HG03571 (cell line): ENCODE measurements around the gene SCAMP5.
A peak's percentile ranks its signal among the peaks of the same experiment; 100 is the strongest.

Experiments used
- ATAC-seq: cut with Tn5 transposase; IDR thresholded peaks from one replicate; pipeline ENCODE4 v1.9.1; 2021; ENCODE audit not compliant: unreplicated experiment

SCAMP5 gene

DNA sequence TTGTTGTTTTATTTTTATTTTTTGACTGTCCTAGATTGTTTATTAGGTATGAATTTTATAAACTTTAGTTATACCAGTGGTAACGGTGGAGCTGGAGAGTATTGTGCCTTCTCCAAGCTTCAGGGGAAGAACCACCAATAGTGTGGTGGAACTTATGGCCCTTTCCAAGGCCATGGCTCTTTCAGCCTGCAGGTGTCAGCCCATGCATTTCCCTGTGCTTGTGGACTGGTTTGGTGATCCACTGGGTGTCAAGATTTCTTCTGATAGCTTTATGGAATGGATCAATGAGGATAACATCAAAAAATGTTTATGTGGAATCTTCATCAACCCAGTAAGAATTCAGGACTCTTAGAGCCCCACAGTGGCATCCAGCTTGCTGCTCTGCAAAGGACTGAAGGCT is 19.2 kb upstream of the SCAMP5 start:
- ATAC-seq, result no peak

DNA sequence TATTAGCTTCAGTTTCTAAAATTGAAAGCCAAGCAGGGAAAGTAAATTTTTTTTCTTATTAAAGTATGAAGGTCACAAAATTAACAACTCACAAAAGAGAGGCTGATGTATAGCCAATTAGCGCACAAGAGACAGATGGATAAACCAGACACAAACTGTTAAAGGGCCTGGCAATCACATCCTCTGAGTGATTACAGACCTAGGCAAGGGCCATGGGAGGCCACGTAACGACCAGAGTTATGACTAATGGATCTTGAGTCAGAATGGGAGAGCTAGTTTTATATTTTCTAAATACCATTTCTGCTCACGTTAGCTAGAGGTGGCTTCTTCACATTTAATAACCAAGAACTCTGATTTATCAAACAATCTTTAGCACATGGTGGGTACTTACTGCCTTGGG is 17.8 kb upstream of the SCAMP5 start:
- no peak for ATAC-seq

DNA sequence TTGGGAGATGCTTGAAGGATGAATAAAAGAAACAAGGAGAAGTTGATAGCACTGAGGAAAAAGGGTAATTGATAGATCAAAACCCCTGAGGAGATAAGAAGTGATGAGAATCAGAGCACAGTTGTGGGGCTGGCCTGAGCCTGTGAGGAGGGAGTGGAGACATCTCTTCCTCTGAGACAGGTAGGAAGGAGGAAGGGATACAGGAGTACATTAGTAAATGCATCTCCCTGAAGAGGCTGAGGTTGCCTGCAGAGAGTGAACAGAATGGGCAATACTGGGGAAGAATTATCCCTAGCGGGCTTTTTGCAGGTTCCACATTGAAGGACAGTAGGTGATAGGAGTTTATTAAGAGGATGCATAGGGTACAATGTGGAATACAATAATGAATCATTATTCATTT is 17.3 kb upstream of the SCAMP5 start:
- no peak for ATAC-seq

GRCh38 chr15:74978503-74978902 is 16.9 kb upstream of the SCAMP5 start:
- ATAC-seq, result no peak

- ATAC-seq, result no peak
Observed at GRCh38 chr15:74982183-74982582, 13.2 kb upstream of the SCAMP5 start.

- ATAC-seq, result no peak
Observed at GRCh38 chr15:74983725-74984231, 11.6 kb upstream of the SCAMP5 start.

GRCh38 chr15:74988007-74988800 is 7.2 kb upstream of the SCAMP5 start:
- ATAC-seq, result no peak

GRCh38 chr15:74989527-74989926 is 5.8 kb upstream of the SCAMP5 start:
- no peak for ATAC-seq

- no peak for ATAC-seq
Observed at GRCh38 chr15:74992619-74993018, 2.7 kb upstream of the SCAMP5 start.

DNA sequence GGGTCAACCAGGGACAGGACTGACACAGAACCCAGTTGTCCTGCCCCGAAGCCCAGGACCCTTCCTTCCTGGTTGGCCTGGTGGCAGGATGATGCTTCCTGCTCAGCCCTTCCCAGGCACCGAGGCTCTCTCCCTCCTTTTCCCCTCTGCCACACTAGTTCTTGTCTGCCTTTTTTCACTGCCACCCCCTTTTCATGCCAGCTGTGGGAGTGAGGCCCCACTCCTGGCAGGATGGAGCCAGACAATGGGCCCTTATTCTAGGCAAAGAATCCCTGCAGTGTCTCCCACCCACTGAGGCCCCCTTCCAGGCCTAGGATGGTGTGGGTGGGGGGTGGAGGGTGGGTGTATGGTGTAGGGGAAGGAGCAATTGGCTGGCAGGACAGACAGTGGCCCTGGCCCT is 1.1 kb upstream of the SCAMP5 start:
- no peak for ATAC-seq

DNA sequence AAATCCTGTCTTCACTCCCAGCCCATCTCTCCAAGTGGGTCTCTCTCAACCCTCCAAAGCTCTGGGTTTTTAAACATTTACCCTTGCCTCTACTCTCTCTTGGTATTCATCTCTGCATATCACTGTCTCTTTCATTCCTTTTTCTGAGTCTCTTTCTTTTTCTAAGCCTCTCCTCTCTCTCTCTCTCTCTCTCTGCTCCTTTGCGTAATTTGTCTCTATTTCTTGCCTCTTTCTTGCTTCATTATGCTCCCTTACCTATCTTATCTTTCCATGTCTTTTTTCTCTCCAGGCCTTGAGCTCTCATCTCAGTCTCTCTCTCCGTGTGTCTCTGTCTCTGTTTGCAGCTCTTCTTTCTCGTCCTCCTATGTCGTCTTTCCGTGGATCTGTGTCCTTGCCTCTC is 678 bp upstream of the SCAMP5 start:
- ATAC-seq, result no peak

- ATAC-seq, result no peak
Observed at GRCh38 chr15:74995779-74996765, 709 bp downstream of the SCAMP5 start.

DNA sequence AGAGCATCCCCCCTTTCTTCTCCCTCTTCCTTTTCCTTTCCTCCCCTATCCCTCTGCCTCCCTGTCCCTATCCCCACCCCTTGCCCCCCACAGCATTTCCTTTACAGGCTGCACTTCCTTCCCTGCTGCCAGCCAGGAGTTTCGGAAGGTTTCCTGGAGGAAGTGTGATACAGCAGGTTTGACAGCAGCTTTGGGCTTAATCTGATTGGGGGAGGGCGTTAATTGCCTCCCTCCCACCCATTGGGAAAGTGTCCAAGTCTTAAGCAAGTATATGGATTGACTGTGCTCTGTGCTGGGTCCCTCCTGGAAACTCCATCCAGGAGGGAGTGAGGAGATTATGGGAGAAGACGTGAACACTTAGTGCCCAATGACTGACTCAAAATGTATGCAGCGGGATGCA is 1.8 kb downstream of the SCAMP5 start:
- ATAC-seq, result no peak

GRCh38 chr15:74997543-74997942 is 2.2 kb downstream of the SCAMP5 start:
- ATAC-seq, result no peak

DNA sequence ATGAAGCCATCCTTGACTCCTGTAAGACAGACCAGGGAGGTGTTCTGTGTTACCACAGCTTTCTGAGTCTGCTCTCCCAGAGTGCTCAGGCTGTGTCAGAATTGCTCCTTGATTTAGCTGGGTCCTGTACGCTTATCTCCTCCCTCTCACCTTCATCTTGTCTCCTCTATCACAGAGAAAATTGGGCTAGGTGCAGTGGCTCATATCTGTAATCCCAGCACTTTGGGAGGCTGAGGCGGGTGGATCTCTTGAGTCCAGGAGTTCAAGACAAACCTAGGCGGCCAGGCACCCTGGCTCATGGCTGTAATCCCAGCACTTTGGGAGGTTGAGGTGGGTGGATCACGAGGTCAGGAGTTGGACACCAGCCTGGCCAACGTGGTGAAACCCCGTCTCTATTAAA is 5.9 kb downstream of the SCAMP5 start:
- ATAC-seq, result no peak

- no peak for ATAC-seq
Observed at GRCh38 chr15:75002398-75002797, 7.0 kb downstream of the SCAMP5 start.

GRCh38 chr15:75007216-75007615 is 11.9 kb downstream of the SCAMP5 start:
- no peak for ATAC-seq

GRCh38 chr15:75008221-75008625 is 12.9 kb downstream of the SCAMP5 start:
- ATAC-seq, result no peak

GRCh38 chr15:75008629-75009326 is 13.4 kb downstream of the SCAMP5 start:
- peak; percentile 73 for ATAC-seq

DNA sequence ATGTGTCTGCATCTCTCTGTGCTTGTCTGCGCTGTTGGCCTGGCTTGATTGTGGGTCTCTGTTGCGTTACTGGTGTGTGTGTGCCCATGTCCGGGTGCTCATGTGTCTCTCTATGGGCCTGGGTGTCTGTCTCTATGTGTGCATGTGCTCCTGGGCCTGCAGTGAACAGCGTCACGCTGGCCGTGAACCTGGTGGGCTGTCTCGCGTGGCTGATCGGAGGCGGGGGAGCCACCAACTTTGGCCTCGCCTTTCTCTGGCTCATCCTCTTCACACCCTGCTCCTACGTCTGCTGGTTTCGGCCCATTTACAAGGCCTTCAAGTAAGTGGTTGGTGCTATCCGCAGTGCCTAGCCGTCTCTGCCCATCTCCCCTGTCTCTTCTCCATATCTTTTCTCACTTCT is 21.1 kb downstream of the SCAMP5 start:
- ATAC-seq, result no peak

DNA sequence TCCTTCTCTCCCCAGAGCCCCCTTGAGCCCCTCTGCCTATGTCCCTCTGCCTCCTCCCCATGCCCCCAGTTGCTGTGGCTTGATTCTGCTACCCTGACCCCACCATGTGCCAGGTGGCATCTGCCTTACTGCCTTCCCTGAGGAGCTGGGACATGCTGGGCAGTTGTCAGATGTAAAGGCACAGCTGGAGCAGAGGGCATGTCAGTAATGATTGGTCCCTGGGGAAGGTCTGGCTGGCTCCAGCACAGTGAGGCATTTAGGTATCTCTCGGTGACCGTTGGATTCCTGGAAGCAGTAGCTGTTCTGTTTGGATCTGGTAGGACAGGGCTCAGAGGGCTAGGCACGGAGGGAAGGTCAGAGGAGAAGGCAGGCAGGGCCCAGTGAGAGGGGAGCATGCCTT is 24.6 kb downstream of the SCAMP5 start:
- no peak for ATAC-seq
